GM12878 (cell line): ENCODE measurements around the gene TCF7. TPM values are rescaled to one million over a fixed set of nuclear protein-coding genes. Genes with fewer than 3 reads are reported as not detected.

ENCODE experiments used
- ATAC-seq: fragments of 200-7000 bp; cut with Tn5 transposase; 3 replicates; pipeline ENCODE4 v1.9.1; 2020; ENCODE audit warnings: mild to moderate bottlenecking, moderate library complexity
- BruUV-seq: library from RNA; stranded (reverse); fragments of 400-500 nt; replicated peaks from 2 replicates; lab custom pipeline; 2021; lab: Mats Ljungman, UMichigan
- CTCF ChIA-PET: fragments of 300-600 bp; sonication (Branson Sonifier 250); formaldehyde crosslinking; extraction: SDS; loops from one replicate; lab custom pipeline; 2021; ENCODE audit warnings: inconsistent platforms; lab: Yijun Ruan, JAX
- POLR2A ChIA-PET: fragments of 350-600 bp; formaldehyde crosslinking; extraction: SDS; loops from one replicate; lab custom pipeline; 2021; ENCODE audit warnings: inconsistent platforms; lab: Charles Lee
- RAD21 ChIA-PET: fragments of 300-600 bp; sonication (Branson Sonifier 250); formaldehyde crosslinking; loops from one replicate; lab custom pipeline; 2023; ENCODE audit warnings: antibody characterized with exemption; ENCODE audit not compliant: unreplicated experiment; lab: Charles Lee
- SMC1A ChIA-PET: fragments of 300-600 bp; sonication (Branson Sonifier 250); formaldehyde crosslinking; loops from one replicate; lab custom pipeline; 2023; ENCODE audit not compliant: unreplicated experiment, uncharacterized antibody; lab: Charles Lee
- DNase-seq: peaks from one replicate; pipeline ENCODE4 v3.0.0-alpha.2; 2011; ENCODE audit warnings: low read depth, low spot score
- FAIRE-seq: peaks from 3 replicates; lab custom pipeline; 2011; peaks lifted over from hg19 to GRCh38; lab: Jason Lieb, UNC
- H2AFZ ChIP-seq: 2 replicates; pipeline ENCODE4 v1.6.0; 2011; ENCODE audit warnings: low read depth, low read length, control low read depth; ENCODE audit not compliant: control insufficient read depth
- H3K27ac ChIP-seq: 2 replicates; pipeline ENCODE4 v1.5.1; 2011; ENCODE audit warnings: control low read depth; ENCODE audit not compliant: control insufficient read depth, insufficient read depth
- H3K27me3 ChIP-seq, 2 experiments: replicated peaks in 1 of 2; 2 replicates each; pipeline versions ENCODE4 v1.6.0 to v1.6.1; 2011; ENCODE audit warnings: low read length in 1 of 2; ENCODE audit not compliant: control insufficient read depth in 2 of 2, insufficient read depth in 2 of 2
- H3K36me3 ChIP-seq, 2 experiments: 2 replicates each; pipeline ENCODE4 v1.5.1; 2011; ENCODE audit warnings: low read length in 1 of 2; ENCODE audit not compliant: control insufficient read depth in 2 of 2, insufficient read depth in 2 of 2
- H3K4me1 ChIP-seq: 2 replicates; pipeline ENCODE4 v1.6.1; 2011; ENCODE audit warnings: mild to moderate bottlenecking, low read length, moderate library complexity, mixed read lengths; ENCODE audit not compliant: control insufficient read depth, insufficient read depth
- H3K4me2 ChIP-seq: 2 replicates; pipeline ENCODE4 v1.6.0; 2011; ENCODE audit warnings: control low read depth; ENCODE audit not compliant: control insufficient read depth, insufficient read depth
- H3K4me3 ChIP-seq: fragments of 200-600 bp; sonication (generic); 2 replicates; pipeline ENCODE4 v1.5.1; 2016
- H3K79me2 ChIP-seq: 2 replicates; pipeline ENCODE4 v1.6.0; 2011; ENCODE audit warnings: low read length; ENCODE audit not compliant: control insufficient read depth, insufficient read depth
- H3K9ac ChIP-seq: 2 replicates; pipeline ENCODE4 v1.8.0; 2011; ENCODE audit warnings: low read length, control low read depth, mixed read lengths; ENCODE audit not compliant: control insufficient read depth, insufficient read depth
- H3K9me3 ChIP-seq: replicated peaks from 3 replicates; pipeline ENCODE4 v1.5.1; 2011; ENCODE audit warnings: mild to moderate bottlenecking, low read length; ENCODE audit not compliant: control insufficient read depth, insufficient read depth
- H4K20me1 ChIP-seq: 2 replicates; pipeline ENCODE4 v1.6.0; 2011; ENCODE audit not compliant: control insufficient read depth, insufficient read depth
- CHD2 ChIP-seq: IDR thresholded peaks from 2 replicates; pipeline ENCODE4 v1.6.1; 2011; ENCODE audit warnings: low read depth, low read length, improper control_type of control experiment, borderline replicate concordance
- ETV6 ChIP-seq, 2 experiments: fragments of 450-650 bp in 1 of 2; IDR thresholded peaks in 1 of 2; conservative IDR thresholded peaks in 1 of 2; 2 replicates each; pipeline ENCODE4 v1.6.1; 2014; ENCODE audit warnings: antibody characterized with exemption in 1 of 2, borderline replicate concordance in 1 of 2, low read depth in 1 of 2, mild to moderate bottlenecking in 1 of 2, moderate library complexity in 1 of 2
- GABPA ChIP-seq: IDR thresholded peaks from 2 replicates; pipeline ENCODE4 v1.6.1; 2014; ENCODE audit warnings: antibody characterized with exemption, low read depth, mild to moderate bottlenecking, inconsistent platforms
- HCFC1 ChIP-seq: fragments of 150-350 bp; IDR thresholded peaks from 2 replicates; pipeline ENCODE4 v1.6.1; 2014; ENCODE audit warnings: low read length
- PAX5 ChIP-seq: IDR thresholded peaks from 2 replicates; pipeline ENCODE4 v1.6.1; 2011; ENCODE audit warnings: low read depth, low read length, borderline replicate concordance
- POLR2AphosphoS5 ChIP-seq: IDR thresholded peaks from 2 replicates; pipeline ENCODE4 v1.6.1; 2011; ENCODE audit warnings: mild to moderate bottlenecking, low read length, inconsistent platforms
- PRDM15 ChIP-seq: fragments of 450-650 bp; formaldehyde crosslinking; IDR thresholded peaks from 2 replicates; pipeline ENCODE4 v1.4.0; 2020; ENCODE audit warnings: mild to moderate bottlenecking, moderate library complexity
- RB1 ChIP-seq: fragments of 450-650 bp; formaldehyde crosslinking; IDR thresholded peaks from 2 replicates; pipeline ENCODE4 v1.6.1; 2017; ENCODE audit warnings: mild to moderate bottlenecking, borderline replicate concordance
- RELA ChIP-seq: fragments of 450-650 bp; IDR thresholded peaks from 2 replicates; pipeline ENCODE4 v1.8.0; 2014; ENCODE audit warnings: borderline replicate concordance; ENCODE audit not compliant: partially characterized antibody
- SMC3 ChIP-seq: IDR thresholded peaks from 2 replicates; pipeline ENCODE4 v1.6.1; 2011; ENCODE audit warnings: low read length, improper control_type of control experiment, borderline replicate concordance
- WGBS: methylation state at CpG from one replicate; pipeline ENCODE4 v1.1.6; 2016; ENCODE audit warnings: low lambda C conversion rate; ENCODE audit not compliant: insufficient replicate concordance, insufficient coverage; ENCODE audit errors: missing lambda C conversion rate; 5-methylcytosine and 5-hydroxymethylcytosine counted together
- in situ Hi-C: fragments of 300-500 bp; cut with MboI; formaldehyde crosslinking; loops from 9 replicates; pipeline ENCODE4 v1.14.3; 2018; ENCODE audit warnings: mixed read lengths
- intact Hi-C: fragments of 100-400 bp; cut with micrococcal nuclease; formaldehyde crosslinking; loops from one replicate; pipeline ENCODE4 v1.14.2; 2022; ENCODE audit not compliant: unreplicated experiment
- polyA plus RNA-seq, 11 experiments: library from polyadenylated mRNA; depleted of rRNA in 4 of 11; unstranded in 6 of 11; stranded (reverse) in 5 of 11; fragments of >200 nt; fragmentation: Nextera tagmentation in 4 of 11; fragmentation: Illumina TruSeq in 1 of 11; extraction: Ambion mirVana in 4 of 11; extraction: Trizol in 1 of 11; gene quantifications; 1 replicate in 1 of 11; 2 replicates in 10 of 11; pipeline versions ENCODE4 v1.2.1 to v1.2.3, GENCODE V29; 2011 to 2016; ENCODE audit warnings: inconsistent platforms in 2 of 11, missing spikeins in 2 of 11, low read depth in 1 of 11
- total RNA-seq, 4 experiments: library from RNA; depleted of rRNA in 3 of 4; stranded (reverse); fragments of >200 nt in 3 of 4; fragmentation: Illumina TruSeq in 1 of 4; extraction: Trizol in 1 of 4; gene quantifications; 2 replicates each; pipeline versions ENCODE4 v1.2.1 to v1.2.3, GENCODE V29; 2013 to 2021

The TCF7 gene
- total and polyA plus RNA-seq, 10 of the 15 experiments (the other 5 are each of a cell fraction or from before 2014, with no cell fraction given): 10.0 to 60.2 (median 23.6) TPM

- TF ChIP-seq RB1 (no peak), HCFC1 (no peak), GABPA (no peak), ETV6 (conservative IDR thresholded peaks at IDR 0.05 in 1 of 2, IDR thresholded peaks at IDR 0.05 in 1 of 2; ENCODE audit: borderline replicate concordance in 1 of 2, low read depth in 1 of 2) (no peak), PAX5 (no peak), RELA (no peak), CHD2 (no peak)
Measured at GRCh38 chr5:134099288-134099872, 15.1 kb upstream of the TCF7 start (continued).

- Histone ChIP-seq H4K20me1 (peaks cover 2% of the 10 kb centered on the region; the same call in 1 of the 2 replicates), H3K4me2 (peak overlapping the region; percentile 89), H3K4me3 (peak overlapping the region; percentile 3; the same call in 1 of the 2 replicates), H3K4me1 (peaks cover 58% of the 10 kb centered on the region), H2AFZ (peak overlapping the region; percentile 15; the same call in 1 of the 2 replicates), H3K9ac (peak overlapping the region; percentile 69), H3K79me2 (peaks cover 3% of the 10 kb centered on the region; the same call in 1 of the 2 replicates), H3K9me3 (no peaks in the 10 kb centered on the region), H3K27me3 (no peaks in the 10 kb centered on the region), H3K36me3 (no peaks in the 10 kb centered on the region), H3K27ac (peak overlapping the region; percentile 95)
- FAIRE-seq (no peak), DNase-seq (no peak), ATAC-seq (no peak)
- RAD21 ChIA-PET: interaction anchor here (0.6 to 4.4 kb wide), 18 partner anchors 10 to 446 kb away, joined by 3 to 30 read pairs (median 4); partner anchors contain the start of gene UBE2B
- POLR2A ChIA-PET: interaction anchor here (0.6 to 11.2 kb wide), 11 partner anchors 8 to 441 kb away, joined by 3 to 81 read pairs (median 5); partner anchors contain the start of genes SKP1 and VDAC1
- in situ Hi-C loops (loop anchor here (5.0 kb wide), 2 partner anchors 37 to 58 kb away; no protein-coding TSS in a partner anchor), intact Hi-C loops (loop anchor here (1.0 kb wide), 3 partner anchors 29 to 61 kb away; no protein-coding TSS in a partner anchor)
- 0% methylated on average over 2 of the region's 2 CpGs for WGBS
- CTCF ChIA-PET: interaction anchor here (0.6 to 6.6 kb wide), 22 partner anchors 8 to 190 kb away, joined by 3 to 112 read pairs (median 6); partner anchors contain the start of genes TCF7 and VDAC1
- TF ChIP-seq SMC3: peak; percentile 15; the same call in 1 of the 2 replicates
- 0 out of 2 replicates have a peak, but pooled peaks have one; percentile 20 for TF ChIP-seq POLR2AphosphoS5
- TF ChIP-seq PRDM15 (CRISPR knock-in tag): no peak
- SMC1A ChIA-PET: interaction anchor here (0.8 to 8.4 kb wide), 13 partner anchors 10 to 78 kb away, joined by 3 to 177 read pairs (median 8); partner anchors contain the start of gene TCF7
- TSS peak; percentile 84 for BruUV-seq
Measured at GRCh38 chr5:134099939-134100282, 14.6 kb upstream of the TCF7 start.
